ENCODE measurements around the gene ADAMTS12.
"Not testable (repeated sequence)": the region's sequence is repeated elsewhere in the genome, so short reads cannot be mapped to it uniquely, and the experiment has no call there.

The ADAMTS12 gene

GRCh38 chr5:33530183-33531036 lies 361.4 kb downstream of the ADAMTS12 start:
- no peak for DNase-seq (ENCODE audit: low read depth in 2 of 2)

- DNase-seq (ENCODE audit: low read depth in 2 of 2) = no peak
These were observed 364.1 kb downstream of the ADAMTS12 start for GRCh38 chr5:33527696-33528095.

GRCh38 chr5:33526755-33527154 lies 365.0 kb downstream of the ADAMTS12 start:
- no peak for DNase-seq (ENCODE audit: low read depth in 2 of 2)

- DNase-seq (ENCODE audit: low read depth in 2 of 2) = no peak
These were observed 367.3 kb downstream of the ADAMTS12 start for GRCh38 chr5:33524476-33524875.

GRCh38 chr5:33523208-33523771 lies 368.5 kb downstream of the ADAMTS12 start:
- DNase-seq (ENCODE audit: low read depth in 2 of 2) = no peak

GRCh38 chr5:33516421-33516820 lies 375.4 kb downstream of the ADAMTS12 start:
- no peak for DNase-seq (ENCODE audit: low read depth in 2 of 2)

GRCh38 chr5:33515366-33515765 lies 376.4 kb downstream of the ADAMTS12 start:
- not testable (repeated sequence) for DNase-seq (ENCODE audit: low read depth in 2 of 2)

GRCh38 chr5:33513462-33514185 lies 378.2 kb downstream of the ADAMTS12 start:
- DNase-seq (ENCODE audit: low read depth in 2 of 2) = no peak

GRCh38 chr5:33509036-33509435 lies 382.8 kb downstream of the ADAMTS12 start:
- no peak for DNase-seq (ENCODE audit: low read depth in 2 of 2)

GRCh38 chr5:33507426-33507825 lies 384.4 kb downstream of the ADAMTS12 start:
- no peak for DNase-seq (ENCODE audit: low read depth in 2 of 2)

GRCh38 chr5:33504570-33504969 lies 387.2 kb downstream of the ADAMTS12 start:
- no peak for DNase-seq (ENCODE audit: low read depth in 2 of 2)

GRCh38 chr5:33501899-33502298 lies 389.9 kb downstream of the ADAMTS12 start:
- DNase-seq (ENCODE audit: low read depth in 2 of 2) = no peak

- DNase-seq (ENCODE audit: low read depth in 2 of 2) = no peak
These were observed 390.5 kb downstream of the ADAMTS12 start for GRCh38 chr5:33501260-33501659.

GRCh38 chr5:33494466-33494865 lies 397.3 kb downstream of the ADAMTS12 start:
- peak; percentile 17 to 30 for DNase-seq (ENCODE audit: low read depth in 2 of 2)

- DNase-seq (ENCODE audit: low read depth in 2 of 2) = no peak
These were observed 399.8 kb downstream of the ADAMTS12 start for GRCh38 chr5:33491941-33492340.

- no peak for DNase-seq (ENCODE audit: low read depth in 2 of 2)
These were observed 401.6 kb downstream of the ADAMTS12 start for GRCh38 chr5:33490071-33490665.

- DNase-seq (ENCODE audit: low read depth in 2 of 2) = no peak
These were observed 402.2 kb downstream of the ADAMTS12 start for GRCh38 chr5:33489481-33490067.

GRCh38 chr5:33488558-33489355 lies 403.0 kb downstream of the ADAMTS12 start:
- DNase-seq (ENCODE audit: low read depth in 2 of 2) = no peak

- no peak for DNase-seq (ENCODE audit: low read depth in 2 of 2)
These were observed 404.6 kb downstream of the ADAMTS12 start for GRCh38 chr5:33487236-33487635.

- DNase-seq (ENCODE audit: low read depth in 2 of 2) = no peak
These were observed 409.5 kb downstream of the ADAMTS12 start for GRCh38 chr5:33482335-33482734.

- DNase-seq (ENCODE audit: low read depth in 2 of 2) = no peak
These were observed 410.9 kb downstream of the ADAMTS12 start for GRCh38 chr5:33480876-33481275.
